ENCODE data around the gene STX10.
"Not testable (repeated sequence)": the region's sequence is repeated elsewhere in the genome, so short reads cannot be mapped to it uniquely, and the experiment has no call there.

STX10 gene, protein sequence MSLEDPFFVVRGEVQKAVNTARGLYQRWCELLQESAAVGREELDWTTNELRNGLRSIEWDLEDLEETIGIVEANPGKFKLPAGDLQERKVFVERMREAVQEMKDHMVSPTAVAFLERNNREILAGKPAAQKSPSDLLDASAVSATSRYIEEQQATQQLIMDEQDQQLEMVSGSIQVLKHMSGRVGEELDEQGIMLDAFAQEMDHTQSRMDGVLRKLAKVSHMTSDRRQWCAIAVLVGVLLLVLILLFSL

GRCh38 chr19:13150187-13150930 lies at the start of gene STX10, which contains the start of gene IER2:
Gene STX10 (minus strand): TSS chr19:13150375. CDS start chr19:13150173, 202 bp downstream.
Gene IER2 (plus strand): TSS chr19:13150411. CDS start chr19:13153187, 2,776 bp downstream.
- peak; percentile 91 to 92 for DNase-seq

GRCh38 chr19:13198634-13199033 lies 48.5 kb upstream of the STX10 start:
- DNase-seq: no peak

- DNase-seq: no peak
These were observed 45.5 kb upstream of the STX10 start for GRCh38 chr19:13195678-13196077.

GRCh38 chr19:13190781-13191540 lies 40.8 kb upstream of the STX10 start:
- no peak for DNase-seq

DNA sequence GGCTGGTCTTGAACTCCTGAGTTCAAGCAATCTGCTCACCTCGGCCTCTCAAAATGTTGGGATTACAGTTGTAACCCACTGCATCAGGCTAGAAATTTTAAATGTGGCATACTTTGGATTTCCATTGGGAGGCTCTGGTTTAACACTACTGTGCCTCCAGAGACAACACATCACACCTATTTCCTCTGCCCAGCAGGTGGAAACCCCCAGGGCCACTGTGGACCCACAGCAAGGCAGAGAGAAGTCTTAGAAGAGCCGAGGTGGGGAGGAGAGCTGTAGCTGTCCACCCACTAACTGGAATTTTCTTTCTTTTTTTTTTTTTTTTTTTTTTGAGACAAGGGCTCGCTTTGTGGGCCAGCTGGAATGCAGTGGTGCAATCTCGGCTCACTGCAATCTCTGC lies 39.4 kb upstream of the STX10 start:
- no peak for DNase-seq

GRCh38 chr19:13187419-13187818 lies 37.2 kb upstream of the STX10 start:
- no peak for DNase-seq

DNA sequence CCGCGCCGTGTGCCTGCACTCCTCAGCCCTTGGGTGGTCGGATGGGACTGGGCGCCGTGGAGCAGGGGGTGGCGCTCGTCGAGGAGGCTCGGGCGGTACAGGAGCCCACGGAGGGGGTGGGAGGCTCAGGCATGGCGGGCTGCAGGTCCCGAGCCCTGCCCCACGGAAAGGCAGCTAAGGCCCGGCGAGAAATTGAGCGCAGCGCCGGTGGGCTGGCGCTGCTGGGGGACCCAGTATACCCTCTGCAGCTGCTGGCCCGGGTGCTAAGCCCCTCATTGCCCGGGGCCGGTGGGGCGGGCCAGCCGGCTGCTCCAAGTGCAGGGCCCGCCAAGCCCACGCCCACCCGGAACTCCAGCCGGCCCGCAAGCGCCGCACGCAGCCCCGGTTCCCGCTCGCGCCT lies 36.5 kb upstream of the STX10 start:
- DNase-seq: not testable (repeated sequence)

GRCh38 chr19:13185763-13186657 lies 35.8 kb upstream of the STX10 start:
- not testable (repeated sequence) for DNase-seq

DNA sequence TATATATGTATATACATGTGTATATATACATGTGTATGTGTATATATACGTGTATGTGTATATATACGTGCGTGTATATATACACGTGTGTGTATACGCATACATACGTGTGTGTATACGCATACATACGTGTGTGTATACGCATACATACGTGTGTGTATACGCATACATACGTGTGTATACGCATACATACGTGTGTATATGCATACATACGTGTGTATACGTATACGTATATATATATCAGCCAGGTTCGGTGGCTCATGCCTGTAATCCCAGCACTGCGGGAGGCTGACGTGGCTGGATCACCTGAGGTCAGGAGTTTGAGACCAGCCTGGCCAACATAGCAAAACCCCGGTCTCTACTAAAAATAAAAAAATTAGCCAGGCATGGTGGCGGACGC lies 34.8 kb upstream of the STX10 start:
- DNase-seq: not testable (repeated sequence)

DNA sequence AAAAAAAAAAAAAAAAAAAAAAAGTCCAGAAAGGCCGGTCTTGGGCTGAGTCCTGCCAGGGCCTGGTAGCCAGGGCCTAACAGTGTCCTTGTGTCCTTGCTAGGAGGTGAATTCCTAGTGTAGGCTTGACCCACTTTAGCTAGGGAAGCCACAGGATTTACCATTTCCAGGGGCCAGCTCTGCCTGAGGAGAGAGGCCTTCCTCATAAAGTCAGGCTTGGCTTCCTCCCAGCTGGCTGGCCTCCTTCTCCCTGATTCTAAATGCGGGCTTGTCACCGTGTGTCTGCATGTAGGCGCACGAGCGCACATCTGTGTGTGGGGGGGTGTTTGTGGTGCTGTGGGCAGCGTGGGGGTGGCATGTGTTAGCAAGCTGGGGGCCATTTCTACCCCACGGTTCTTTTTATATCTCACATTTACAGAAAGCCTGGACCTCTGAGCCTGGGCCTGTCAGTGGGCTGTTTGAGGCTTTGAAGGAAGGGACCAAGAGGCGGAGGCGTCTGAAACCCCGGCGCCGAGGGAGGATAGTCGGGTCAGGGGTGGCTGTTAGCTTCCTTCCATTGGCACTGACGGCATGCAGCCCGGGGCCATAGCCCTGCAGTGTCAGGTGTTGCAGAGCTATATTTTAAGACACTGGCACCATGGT lies 31.7 kb upstream of the STX10 start:
- DNase-seq: peak; percentile 19 to 43

DNA sequence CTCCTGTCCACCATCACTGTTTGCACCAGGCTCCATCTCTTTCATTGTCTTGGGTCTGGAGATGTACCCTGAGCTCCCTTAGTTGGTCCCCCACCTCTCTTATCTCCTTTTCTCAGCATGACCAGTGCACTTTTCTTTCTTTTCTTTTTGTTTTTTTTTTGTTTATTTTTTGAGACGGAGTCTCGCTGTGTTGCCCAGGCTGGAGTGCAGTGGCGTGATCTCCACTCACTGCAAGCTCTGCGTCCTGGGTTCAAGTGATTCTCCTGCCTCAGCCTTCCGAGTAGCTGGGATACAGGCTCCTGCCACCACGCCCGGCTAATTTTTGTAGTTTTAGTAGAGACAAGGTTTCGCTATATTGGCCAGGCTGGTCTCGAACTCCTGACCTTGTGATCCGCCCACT lies 28.1 kb upstream of the STX10 start:
- not testable (repeated sequence) for DNase-seq

DNA sequence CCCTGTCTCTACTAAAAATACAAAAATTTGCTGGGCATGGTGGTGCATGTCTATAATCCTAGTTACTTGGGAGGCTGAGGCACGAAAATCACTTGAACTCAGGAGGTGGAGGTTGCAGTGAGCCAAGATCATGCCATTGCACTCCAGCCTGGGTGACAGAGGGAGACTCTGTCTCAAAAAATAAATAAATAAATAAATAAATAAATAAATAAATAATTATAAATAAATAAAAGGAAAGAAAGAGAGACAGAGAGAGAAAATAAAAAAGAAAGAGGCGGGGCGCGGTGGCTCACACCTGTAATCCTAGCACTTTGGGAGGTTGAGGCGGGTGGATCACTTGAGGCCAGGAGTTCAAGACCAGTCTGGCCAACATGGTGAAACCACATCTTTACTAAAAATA lies 27.4 kb upstream of the STX10 start:
- not testable (repeated sequence) for DNase-seq

- no peak for DNase-seq
These were observed 26.2 kb upstream of the STX10 start for GRCh38 chr19:13176345-13176744.

DNA sequence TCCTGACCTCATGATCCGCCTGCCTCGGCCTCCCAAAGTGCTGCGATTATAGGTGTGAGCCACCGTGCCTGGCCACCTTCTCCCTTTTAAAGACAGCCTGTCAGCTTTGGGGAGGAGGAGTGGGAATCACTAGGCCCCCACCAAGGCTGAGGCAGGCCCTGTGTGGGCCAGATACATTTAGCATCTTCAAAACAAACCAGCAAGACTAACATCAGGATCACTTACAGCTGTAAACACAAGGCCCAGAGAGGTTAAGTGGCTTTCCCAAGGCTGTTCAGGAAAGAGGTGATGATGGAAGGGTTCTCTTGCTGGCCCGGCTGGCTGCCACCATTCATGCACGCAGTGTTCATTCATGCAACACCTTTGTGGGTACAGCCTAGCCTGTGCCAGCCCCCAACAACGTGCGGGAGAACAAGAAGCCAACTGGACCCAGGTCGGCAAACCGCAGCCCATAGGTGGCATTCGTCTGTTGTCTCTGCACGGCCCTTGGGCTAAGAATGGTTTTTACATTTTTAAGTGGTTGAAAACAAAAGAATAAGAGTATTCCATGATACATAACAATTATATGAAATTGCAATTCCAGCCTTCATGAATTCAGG lies 23.1 kb upstream of the STX10 start:
- DNase-seq: no peak

DNA sequence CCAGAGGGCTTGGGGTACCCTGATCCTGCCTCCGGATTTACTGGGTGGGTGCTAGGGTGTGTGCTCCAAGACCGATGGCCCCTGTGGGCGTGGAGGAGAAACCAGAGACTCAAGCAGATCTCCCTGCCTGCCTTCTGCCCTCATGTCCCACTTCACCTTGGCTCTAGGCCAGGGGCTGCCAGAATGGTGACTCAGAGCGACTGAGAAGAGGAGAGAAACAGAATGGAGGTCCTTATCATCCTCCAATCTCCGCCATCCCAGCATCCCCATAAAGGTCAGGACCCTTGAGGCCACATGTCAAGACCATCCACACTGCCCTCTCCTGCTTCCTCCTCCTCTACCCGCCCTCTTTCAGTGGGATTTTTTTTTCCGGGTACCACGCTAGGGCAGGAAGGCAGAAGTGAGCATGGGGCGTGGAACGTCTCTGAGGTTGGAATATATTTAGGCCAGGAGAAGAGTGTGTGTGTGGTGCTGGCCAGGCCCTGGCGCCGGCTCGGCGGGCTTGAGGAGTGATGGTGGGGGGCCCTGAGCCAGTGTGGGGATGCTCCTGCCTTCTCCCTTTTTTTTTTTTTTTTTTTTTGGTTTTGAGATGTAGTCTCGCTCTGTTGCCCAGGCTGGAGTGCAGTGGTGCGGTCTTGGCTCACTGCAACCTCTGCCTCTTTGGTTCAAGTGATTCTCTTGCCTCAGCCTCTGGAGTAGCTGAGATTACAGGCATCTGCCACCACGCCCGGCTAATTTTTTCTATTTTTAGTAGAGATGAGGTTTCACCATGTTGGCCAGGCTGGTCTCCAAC lies 22.4 kb upstream of the STX10 start:
- peak; percentile 48 to 64 for DNase-seq

DNA sequence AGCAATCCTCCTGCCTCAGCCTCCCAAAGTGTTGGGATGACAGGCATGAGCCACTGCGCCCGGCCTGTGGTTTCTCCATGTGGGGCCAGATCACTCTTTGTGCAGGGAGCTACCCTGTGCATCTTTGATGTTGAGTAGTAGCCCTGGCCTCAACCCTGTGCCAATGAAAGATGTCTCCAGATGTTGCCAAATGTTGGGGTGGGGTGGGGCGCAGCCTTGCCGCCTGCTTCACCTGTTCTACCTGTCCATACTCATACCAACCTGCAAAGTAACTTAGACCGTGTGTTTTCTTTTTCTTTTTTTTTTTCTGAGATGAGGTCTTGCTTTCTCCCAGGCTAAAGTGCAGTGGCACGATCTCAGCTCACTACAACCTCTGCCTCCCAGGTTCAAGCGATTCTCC lies 21.0 kb upstream of the STX10 start:
- no peak for DNase-seq

GRCh38 chr19:13169769-13170168 lies 19.6 kb upstream of the STX10 start:
- DNase-seq: no peak

DNA sequence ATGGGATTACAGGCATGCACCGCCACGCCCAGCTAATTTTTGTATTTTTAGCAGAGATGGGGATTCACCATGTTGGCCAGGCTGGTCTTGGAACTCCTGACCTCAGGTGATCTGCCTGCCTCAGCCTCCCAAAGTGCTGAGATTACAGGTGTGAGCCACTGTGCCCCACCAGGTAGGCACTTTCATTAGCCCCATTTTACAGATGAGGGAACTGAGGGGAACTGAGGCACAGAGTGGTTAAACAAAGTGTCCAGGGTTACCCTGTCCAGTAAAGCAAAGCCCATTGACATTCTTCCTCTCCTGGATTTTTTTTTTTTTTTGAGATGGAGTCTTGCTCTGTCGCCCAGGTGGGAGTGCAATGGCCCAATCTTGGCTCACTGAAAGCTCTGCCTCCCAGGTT lies 16.0 kb upstream of the STX10 start:
- not testable (repeated sequence) for DNase-seq

DNA sequence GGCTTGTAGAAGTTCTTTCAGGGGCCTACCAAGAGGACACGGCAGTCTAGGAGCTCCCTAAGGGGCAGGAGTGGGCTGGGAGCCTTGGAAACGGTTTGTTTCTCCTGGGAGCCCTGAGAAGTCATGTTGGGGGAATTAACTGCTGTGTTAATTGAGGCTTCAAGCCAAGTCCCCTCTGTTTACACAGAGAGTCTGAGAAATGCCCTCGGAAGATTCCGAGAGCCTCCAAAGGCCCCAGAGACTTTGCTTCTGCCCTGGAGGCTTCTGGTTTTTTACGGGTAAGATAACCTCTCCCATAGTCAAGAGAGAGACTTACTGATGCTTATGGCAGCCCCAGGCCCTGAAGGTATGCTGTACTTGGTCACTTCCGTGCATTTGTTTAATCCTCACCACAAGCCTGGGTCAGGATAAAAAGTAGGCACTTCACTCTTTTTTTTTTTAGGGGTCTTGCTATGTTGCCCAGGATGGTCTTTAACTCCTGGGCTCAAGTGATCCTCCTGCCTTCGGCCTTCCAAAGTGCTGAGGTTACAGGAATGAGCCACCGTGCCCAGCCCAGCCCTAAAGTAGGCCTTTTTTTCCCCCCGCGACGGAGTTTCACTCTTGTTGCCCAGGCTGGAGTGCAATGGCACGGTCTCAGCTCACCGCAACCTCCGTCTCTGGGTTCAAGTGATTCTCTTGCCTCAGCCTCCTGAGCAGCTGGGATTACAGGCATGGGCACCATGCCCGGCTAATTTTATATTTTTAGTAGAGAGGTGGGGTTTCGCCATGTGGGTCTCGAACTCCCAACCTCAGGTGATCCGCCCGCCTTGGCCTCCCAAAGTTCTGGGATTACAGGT lies 15.2 kb upstream of the STX10 start:
- DNase-seq: no peak
